Breast epithelium (tissue), 3 donors: ENCODE measurements around the gene OCLN.

Experiments
- CTCF ChIP-seq, 3 donors: fragments of 450-650 bp; IDR thresholded peaks; one replicate each; pipeline ENCODE4 v1.5.1; 2016 to 2017; ENCODE audit warnings: antibody characterized with exemption in 3 of 3, mild to moderate bottlenecking in 3 of 3, moderate library complexity in 3 of 3
- POLR2A ChIP-seq: fragments of 450-650 bp; IDR thresholded peaks from one replicate; pipeline ENCODE4 v1.6.1; 2016; ENCODE audit warnings: antibody characterized with exemption, mild to moderate bottlenecking, moderate library complexity
- POLR2AphosphoS5 ChIP-seq, 3 donors: sonication (generic); formaldehyde crosslinking; IDR thresholded peaks; one replicate each; pipeline ENCODE4 v1.6.1; 2017; ENCODE audit warnings: antibody characterized with exemption in 3 of 3

GRCh38 chr5:69491838-69492390 is 676 bp upstream of the OCLN start:
- TF ChIP-seq CTCF (IDR thresholded peaks at IDR 0.05) (no peak), POLR2A (no peak), POLR2AphosphoS5 (IDR thresholded peaks at IDR 0.05) (no peak)
